Activated T-helper 1 cell treated with anti-CD3 and anti-CD28 coated beads, Interleukin-12 subunit alpha, Interleukin-12 subunit beta, Interleukin-2, Interleukin-4 antibody, amounts not matched to agents 30 ng/mL and 10 ng/mL and 1 ng/mL, durations not matched to agents 14 hours and 24 hours and 36 hours (primary cell): ENCODE data around the gene OR9A2. TPM values are rescaled to one million over a fixed set of nuclear protein-coding genes. Genes with fewer than 3 reads are reported as not detected.
"Not testable (repeated sequence)": the region's sequence is repeated elsewhere in the genome, so short reads cannot be mapped to it uniquely, and the experiment has no call there.

Experiments
- DNase-seq: peaks from one replicate; pipeline ENCODE4 v3.0.0; 2021; ENCODE audit warnings: low spot score
- H3K27ac Mint-ChIP-seq: one replicate; pipeline ENCODE4 v1.8.0; 2021; ENCODE audit warnings: mild to moderate bottlenecking, mixed read lengths
- H3K27me3 Mint-ChIP-seq: one replicate; pipeline ENCODE4 v1.8.0; 2022; ENCODE audit warnings: mild to moderate bottlenecking, moderate library complexity, mixed read lengths; ENCODE audit not compliant: insufficient read depth
- H3K36me3 Mint-ChIP-seq: one replicate; pipeline ENCODE4 v1.8.0; 2021; ENCODE audit warnings: low read depth, mixed read lengths
- H3K4me1 Mint-ChIP-seq: one replicate; pipeline ENCODE4 v1.8.0; 2021; ENCODE audit warnings: low read depth, mixed read lengths
- H3K4me3 Mint-ChIP-seq: one replicate; pipeline ENCODE4 v1.8.0; 2021; ENCODE audit warnings: mild to moderate bottlenecking, moderate library complexity, mixed read lengths
- H3K9me3 Mint-ChIP-seq: one replicate; pipeline ENCODE4 v1.8.0; 2021; ENCODE audit warnings: mixed read lengths
- intact Hi-C: fragments of 100-400 bp; cut with micrococcal nuclease; formaldehyde crosslinking; loops from one replicate; pipeline ENCODE4 v1.15.1; 2024
- total RNA-seq: library from RNA; stranded (reverse); gene quantifications from 2 replicates; pipeline ENCODE4 v1.2.3, GENCODE V29; 2022

The OR9A2 gene
- total RNA-seq, 1 donor from 2014 or later, result not detected

- H3K4me3 Mint-ChIP-seq, result no peak overlapping the region
These were observed 28.0 kb downstream of the OR9A2 start for GRCh38 chr7:142998966-142999365.

DNA sequence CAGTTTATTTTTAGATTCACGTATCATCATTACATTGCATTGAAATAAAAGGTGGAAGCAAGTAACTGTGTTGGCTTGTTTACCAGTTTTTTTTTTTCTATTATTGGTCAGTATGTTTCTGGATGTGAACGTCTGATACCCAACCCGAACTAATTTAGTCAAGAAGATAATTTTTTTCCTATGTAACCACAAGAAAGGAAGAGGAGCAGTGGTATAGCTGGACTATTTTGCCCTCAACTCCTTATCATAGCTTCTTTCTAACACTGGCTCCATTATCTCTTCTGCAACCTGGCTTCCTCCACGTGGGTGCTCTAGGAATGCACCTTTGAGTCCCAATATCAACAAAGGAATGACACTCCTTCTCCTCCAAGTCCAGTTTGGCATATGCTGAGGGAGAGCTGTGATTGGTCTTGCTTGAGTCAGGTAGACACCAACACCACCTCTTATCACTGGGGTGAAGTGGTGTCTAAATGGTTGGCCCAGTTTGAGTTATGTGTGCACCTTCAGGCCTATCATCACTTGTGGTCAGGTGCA, 29.4 kb downstream of the OR9A2 start:
- intact Hi-C loops, result no loop called here
- no peaks in the 10 kb centered on the region for H3K36me3 Mint-ChIP-seq
- no peak for DNase-seq
- H3K4me3 Mint-ChIP-seq, result no peak overlapping the region
- no peaks in the 10 kb centered on the region for H3K4me1 Mint-ChIP-seq
- peaks cover 6% of the 10 kb centered on the region for H3K27me3 Mint-ChIP-seq
- H3K9me3 Mint-ChIP-seq, result no peaks in the 10 kb centered on the region
- no peak overlapping the region for H3K27ac Mint-ChIP-seq

More at GRCh38 chr7:142998966-142999365, 28.0 kb downstream of the OR9A2 start:
- intact Hi-C loops, result no loop called here
- no peak overlapping the region for H3K27ac Mint-ChIP-seq
- H3K27me3 Mint-ChIP-seq, result peaks cover 8% of the 10 kb centered on the region
- no peaks in the 10 kb centered on the region for H3K36me3 Mint-ChIP-seq
- no peaks in the 10 kb centered on the region for H3K9me3 Mint-ChIP-seq
- H3K4me1 Mint-ChIP-seq, result peaks cover 9% of the 10 kb centered on the region
- no peak for DNase-seq

DNA sequence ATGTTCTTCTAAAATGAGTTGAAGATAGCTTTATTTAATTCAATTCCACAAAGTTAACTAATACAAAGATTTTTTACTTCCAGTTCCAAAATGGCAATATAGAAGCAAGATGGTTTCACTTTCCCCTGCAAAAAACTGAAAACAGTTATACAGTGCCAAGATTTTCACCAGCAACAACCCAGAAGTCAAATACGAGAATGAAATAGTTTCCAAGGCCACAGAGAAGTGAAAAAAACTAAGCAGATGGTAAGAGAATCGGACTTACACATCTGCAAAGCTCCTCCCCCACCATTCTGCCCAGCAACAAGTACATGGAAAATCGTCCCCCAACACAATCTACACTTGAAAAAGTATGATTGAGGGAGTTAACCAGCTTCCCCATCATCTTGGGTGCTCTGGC, 34.5 kb downstream of the OR9A2 start:
- Mint-ChIP-seq H3K27ac (no peak overlapping the region), H3K9me3 (no peaks in the 10 kb centered on the region), H3K36me3 (no peaks in the 10 kb centered on the region), H3K4me1 (no peaks in the 10 kb centered on the region), H3K27me3 (peaks cover 4% of the 10 kb centered on the region), H3K4me3 (no peak overlapping the region)
- DNase-seq, result no peak
- intact Hi-C loops, result no loop called here

DNA sequence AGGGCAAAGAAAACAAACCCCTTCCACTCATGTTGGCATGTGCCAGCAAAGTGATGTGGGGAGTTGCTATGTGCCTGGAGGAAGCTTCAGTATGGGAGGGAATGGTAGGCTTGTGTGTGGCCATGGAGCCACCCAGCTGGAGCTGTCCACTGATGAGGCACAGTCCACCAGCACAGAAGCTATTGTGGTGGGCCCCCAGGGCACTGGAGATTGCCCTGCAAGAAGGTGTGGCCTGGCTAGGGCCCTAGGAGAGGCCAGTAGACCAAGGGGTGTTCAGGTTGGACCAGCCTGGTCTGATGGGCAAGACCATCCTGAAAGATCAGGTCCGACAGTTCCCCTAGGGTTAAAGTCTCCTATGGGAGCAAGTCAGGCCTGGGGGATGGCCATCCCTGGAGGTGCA, 42.6 kb downstream of the OR9A2 start:
- Mint-ChIP-seq H3K27ac (no peak overlapping the region), H3K27me3 (no peaks in the 10 kb centered on the region), H3K4me3 (no peak overlapping the region), H3K9me3 (no peaks in the 10 kb centered on the region), H3K36me3 (no peaks in the 10 kb centered on the region), H3K4me1 (no peaks in the 10 kb centered on the region)
- intact Hi-C loops, result no loop called here
- no peak for DNase-seq

GRCh38 chr7:142983825-142984224, 43.1 kb downstream of the OR9A2 start:
- Mint-ChIP-seq H3K27me3 (no peaks in the 10 kb centered on the region), H3K9me3 (no peaks in the 10 kb centered on the region), H3K36me3 (no peaks in the 10 kb centered on the region), H3K27ac (no peak overlapping the region), H3K4me1 (no peaks in the 10 kb centered on the region), H3K4me3 (no peak overlapping the region)
- DNase-seq, result no peak
- intact Hi-C loops, result no loop called here

GRCh38 chr7:142978402-142978801, 48.5 kb downstream of the OR9A2 start:
- intact Hi-C loops, H3K4me3 Mint-ChIP-seq, H3K9me3 Mint-ChIP-seq, DNase-seq, H3K27me3 Mint-ChIP-seq, H3K36me3 Mint-ChIP-seq, H3K27ac Mint-ChIP-seq, H3K4me1 Mint-ChIP-seq: not testable (repeated sequence)

Other genes starting within 250 kb of the OR9A2 start
- gene EPHB6, start 172.1 kb downstream of the OR9A2 start, total RNA-seq, result 5.6 and 6.0 TPM in 2 replicates
- gene TRPV6, start 141.4 kb downstream of the OR9A2 start, total RNA-seq, result not detected in 2 replicates
- gene TRPV5, start 93.4 kb downstream of the OR9A2 start, total RNA-seq, result not detected in 2 replicates
- not detected in 2 replicates for gene LLCFC1, start 87.6 kb downstream of the OR9A2 start, total RNA-seq
- gene KEL, start 64.8 kb downstream of the OR9A2 start, total RNA-seq, result 0.49 TPM in 1 of 2 replicates, not detected in the other
- gene OR6V1, start 25.2 kb upstream of the OR9A2 start, total RNA-seq, result not detected in 2 replicates
- gene PIP, start 104.9 kb upstream of the OR9A2 start, total RNA-seq, result not detected in 2 replicates
- gene TAS2R39, start 156.3 kb upstream of the OR9A2 start, total RNA-seq, result not detected in 2 replicates
- not detected in 2 replicates for gene TAS2R40, start 194.9 kb upstream of the OR9A2 start, total RNA-seq
- gene GSTK1, start 236.3 kb upstream of the OR9A2 start, total RNA-seq, result 134 and 135 TPM in 2 replicates